ENCODE data around the gene RUNX1.

DNA sequence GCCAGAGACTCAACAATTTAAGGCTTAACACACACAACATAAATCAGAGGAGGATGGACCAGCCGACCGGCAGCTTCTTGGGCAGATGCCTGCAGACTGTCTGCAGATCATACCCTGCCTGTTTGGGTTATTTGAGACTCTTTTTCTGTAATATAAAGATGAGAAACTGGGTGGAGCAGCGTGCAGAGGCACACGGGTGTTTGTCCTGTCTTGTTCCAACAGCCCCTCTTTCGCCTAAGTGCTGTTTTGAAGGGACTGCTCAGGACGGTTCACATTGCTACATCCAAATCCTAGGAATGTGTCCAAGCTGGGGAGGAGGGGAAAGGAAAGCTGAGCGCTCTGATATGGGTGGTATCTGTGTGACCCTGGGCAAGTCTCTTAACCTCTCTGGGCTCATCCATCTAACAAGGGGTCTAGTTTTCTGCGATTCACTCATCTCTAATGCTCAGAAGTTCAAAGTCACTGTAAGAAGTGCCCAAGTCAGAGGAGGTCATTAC, 230.4 kb downstream of the RUNX1 start:
- TF ChIP-seq, protein P1, sequence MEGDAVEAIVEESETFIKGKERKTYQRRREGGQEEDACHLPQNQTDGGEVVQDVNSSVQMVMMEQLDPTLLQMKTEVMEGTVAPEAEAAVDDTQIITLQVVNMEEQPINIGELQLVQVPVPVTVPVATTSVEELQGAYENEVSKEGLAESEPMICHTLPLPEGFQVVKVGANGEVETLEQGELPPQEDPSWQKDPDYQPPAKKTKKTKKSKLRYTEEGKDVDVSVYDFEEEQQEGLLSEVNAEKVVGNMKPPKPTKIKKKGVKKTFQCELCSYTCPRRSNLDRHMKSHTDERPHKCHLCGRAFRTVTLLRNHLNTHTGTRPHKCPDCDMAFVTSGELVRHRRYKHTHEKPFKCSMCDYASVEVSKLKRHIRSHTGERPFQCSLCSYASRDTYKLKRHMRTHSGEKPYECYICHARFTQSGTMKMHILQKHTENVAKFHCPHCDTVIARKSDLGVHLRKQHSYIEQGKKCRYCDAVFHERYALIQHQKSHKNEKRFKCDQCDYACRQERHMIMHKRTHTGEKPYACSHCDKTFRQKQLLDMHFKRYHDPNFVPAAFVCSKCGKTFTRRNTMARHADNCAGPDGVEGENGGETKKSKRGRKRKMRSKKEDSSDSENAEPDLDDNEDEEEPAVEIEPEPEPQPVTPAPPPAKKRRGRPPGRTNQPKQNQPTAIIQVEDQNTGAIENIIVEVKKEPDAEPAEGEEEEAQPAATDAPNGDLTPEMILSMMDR (conservative IDR thresholded peaks at IDR 0.05; ENCODE audit: low read depth, low read length), result no peak
- TF ChIP-seq EZH2 (IDR thresholded peaks at IDR 0.05; ENCODE audit: low read length, unreplicated experiment), result no peak
- no peak for TF ChIP-seq EZH2phosphoT487 (IDR thresholded peaks at IDR 0.05; ENCODE audit: borderline replicate concordance, low read length)
